Activated CD8-positive, alpha-beta memory T cell treated with anti-CD3 and anti-CD28 coated beads for 48 hours (primary cell): ENCODE results near the gene TLN1.

ENCODE experiments used
- DNase-seq, 3 experiments: peaks; one replicate each; pipeline ENCODE4 v3.0.0-alpha.2; 2020; ENCODE audit warnings: low read depth in 2 of 3, low spot score in 2 of 3

TLN1 gene

DNA sequence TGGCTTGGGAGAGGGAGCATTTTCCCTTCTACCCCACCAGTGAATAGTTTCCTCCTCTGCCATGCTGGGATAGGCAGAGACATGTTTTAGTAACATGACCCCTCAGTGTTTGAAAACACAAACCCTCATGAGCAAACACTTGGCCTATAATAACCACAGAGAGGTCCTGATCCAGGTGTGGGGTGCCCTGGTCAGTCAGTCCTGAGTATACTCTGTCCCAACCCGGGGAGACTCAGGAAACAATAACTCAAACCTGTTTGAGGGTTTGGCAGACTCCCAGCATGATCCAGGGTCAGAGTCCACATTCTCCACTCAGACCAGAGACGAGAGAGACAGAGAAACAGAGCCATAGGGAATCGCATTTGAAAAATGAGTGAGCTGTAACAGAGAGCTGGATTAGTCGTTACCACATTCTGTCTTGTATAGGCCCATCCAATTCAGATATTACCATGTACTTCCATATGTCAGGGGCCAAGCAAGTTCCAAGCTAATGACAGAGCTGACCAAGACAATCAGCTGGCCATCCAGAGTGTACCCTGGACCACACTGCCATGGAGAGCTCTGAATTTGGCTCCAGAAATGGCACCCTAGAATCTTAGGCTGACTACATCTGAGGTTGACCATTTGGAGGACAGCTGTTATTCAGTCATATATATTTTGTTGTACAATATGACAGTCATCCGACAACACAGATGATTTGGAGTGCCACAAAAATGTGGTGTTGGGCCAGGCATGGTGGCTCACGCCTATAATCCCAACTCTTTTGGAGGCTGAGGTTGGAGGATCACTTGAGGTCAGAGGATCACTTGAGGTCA lies 62.5 kb downstream of the TLN1 start:
- DNase-seq = no peak

DNA sequence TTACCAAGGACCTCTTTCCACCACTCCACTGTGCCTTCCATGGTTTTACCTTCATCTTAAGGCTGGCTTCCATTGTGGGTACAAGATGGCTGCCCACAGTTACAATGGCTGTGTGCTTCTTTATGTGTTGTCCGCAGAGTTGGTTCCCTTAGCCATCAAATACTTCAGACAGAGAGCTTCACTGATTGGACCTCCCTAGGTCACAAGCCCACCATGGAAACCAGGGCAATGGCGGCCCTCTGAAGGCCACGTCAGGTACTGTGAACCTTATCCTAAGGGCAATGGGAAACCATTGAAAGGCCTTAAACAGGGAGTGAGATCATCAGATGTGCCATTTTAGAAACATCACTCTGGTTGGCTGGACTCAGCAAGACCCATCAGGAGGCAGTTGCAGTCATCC lies 64.1 kb downstream of the TLN1 start:
- no peak for DNase-seq

DNA sequence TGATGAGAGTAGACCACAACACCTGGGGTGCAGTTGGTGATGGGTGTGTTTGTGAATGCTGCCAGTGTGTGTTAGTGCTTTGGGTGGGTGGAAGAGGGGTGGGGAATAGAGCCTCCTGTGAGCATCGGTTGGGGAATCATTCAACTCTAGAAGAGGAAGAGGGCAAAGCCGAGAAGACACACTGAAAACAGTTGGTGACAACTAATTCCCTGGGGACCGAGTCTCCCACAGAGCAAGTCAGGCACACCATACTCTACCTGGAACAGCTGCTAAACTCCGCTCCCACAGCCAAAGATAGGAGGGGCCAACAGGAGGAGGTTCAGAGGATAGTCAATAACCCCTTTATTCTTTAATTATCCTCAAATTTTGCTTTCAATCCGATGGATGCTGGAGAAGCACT lies 65.4 kb downstream of the TLN1 start:
- DNase-seq = no peak

DNA sequence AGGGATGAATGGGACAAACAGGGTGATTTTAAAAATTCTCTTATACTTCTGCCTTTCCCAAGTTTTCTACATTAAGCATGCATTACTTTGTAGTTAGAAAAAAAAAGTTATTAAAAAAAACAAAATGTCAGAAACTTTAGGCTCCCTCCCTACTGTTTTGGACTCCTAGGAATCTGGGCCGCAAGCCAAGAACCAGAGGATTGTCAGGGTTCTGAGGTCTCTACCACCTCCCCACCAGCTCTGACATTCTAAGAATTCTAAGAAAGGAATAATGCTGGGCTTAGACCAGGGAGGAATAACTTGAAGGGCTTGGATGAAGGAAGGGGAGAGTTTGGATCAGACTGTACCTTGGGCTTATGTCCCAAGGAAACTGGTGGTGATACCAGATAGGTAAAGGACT lies 66.0 kb downstream of the TLN1 start:
- DNase-seq = no peak

DNA sequence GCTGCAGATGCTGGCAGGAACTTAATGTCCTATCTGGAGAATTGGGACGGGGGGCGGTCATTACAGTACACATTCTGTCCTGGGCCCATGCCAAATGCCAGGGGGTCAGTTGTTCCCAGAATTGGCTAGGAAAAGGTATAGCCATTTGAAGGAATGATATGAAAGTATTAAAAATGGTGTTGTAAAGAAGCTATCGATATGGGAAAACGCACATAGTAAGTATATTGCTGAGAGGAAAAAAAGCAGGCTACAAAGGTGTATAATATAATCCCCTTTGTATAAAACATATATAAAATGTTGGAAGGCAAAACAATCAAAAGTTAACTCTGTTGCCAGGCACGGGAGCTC lies 66.5 kb downstream of the TLN1 start:
- no peak for DNase-seq

DNA sequence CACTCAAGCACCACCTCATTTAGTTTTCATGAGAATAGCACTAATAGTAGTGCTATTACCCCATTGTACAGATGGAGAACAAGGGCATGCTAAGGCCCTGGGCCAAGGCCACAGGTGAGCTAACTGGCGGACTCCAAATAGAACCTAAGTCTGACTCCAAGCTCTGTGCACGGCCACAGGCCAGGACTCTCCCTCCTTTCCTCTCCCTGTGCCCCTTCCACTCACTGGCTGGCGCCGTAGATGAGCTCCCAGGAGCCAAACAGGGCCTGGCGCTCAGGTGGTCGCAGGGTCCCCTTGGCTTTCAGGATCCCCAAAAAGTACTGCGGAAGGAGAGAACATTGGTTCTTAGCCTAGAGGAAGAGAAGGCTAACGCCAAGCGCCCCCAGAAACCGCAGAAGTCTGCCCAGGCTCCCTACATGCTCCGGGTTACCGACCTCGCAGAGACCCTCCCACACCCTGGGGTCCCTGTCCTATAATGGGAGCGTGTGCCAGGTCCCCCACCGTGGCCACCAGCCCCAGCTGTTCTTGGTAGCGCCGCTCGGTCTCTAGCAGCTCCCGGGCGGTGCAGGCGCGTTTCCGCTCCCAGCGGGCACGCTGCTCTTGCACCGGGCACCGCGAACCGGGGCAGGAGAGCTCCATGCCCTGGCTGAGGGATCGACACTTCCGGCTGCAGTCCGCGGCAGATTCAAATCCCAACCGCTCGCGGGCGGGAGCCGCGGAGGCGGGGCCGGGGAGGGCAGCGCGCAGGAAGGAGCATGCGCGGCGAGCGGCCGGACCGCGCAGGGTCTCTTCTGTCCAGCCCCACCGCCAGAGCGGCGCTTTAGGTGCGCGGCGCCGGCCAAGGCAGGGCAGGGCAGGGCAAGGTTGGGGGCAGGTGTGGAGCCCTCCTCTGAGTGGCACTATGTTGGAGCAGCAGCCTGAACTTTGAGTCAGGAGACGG lies 67.2 kb downstream of the TLN1 start, which contains the start of gene ARHGEF39:
TSS of gene ARHGEF39 (minus strand) at position 665 of the 940 bp plus-strand sequence. CDS start at position 639, 26 bp downstream.
- DNase-seq = peak in 2 of 3 experiments; percentile 49 to 67

DNA sequence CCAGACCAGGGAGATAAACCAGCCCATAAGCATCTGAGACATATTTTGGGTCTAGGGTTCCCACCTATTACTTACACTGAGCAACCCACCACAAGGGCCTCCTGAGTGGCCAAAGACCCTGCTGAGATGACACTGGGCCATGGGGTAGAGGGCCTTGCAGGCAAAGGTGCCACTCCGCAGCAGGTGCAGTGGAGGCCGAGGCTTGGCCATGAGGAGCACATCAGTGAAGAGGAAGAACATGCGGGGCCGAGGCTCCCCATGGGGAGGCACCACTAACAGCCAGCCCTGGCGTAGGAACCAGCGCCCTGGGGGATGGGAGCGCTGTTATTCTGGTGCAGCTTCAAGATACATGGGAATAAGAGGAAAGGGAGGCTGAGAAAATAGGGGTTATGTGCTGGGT lies 69.6 kb downstream of the TLN1 start:
- no peak for DNase-seq

DNA sequence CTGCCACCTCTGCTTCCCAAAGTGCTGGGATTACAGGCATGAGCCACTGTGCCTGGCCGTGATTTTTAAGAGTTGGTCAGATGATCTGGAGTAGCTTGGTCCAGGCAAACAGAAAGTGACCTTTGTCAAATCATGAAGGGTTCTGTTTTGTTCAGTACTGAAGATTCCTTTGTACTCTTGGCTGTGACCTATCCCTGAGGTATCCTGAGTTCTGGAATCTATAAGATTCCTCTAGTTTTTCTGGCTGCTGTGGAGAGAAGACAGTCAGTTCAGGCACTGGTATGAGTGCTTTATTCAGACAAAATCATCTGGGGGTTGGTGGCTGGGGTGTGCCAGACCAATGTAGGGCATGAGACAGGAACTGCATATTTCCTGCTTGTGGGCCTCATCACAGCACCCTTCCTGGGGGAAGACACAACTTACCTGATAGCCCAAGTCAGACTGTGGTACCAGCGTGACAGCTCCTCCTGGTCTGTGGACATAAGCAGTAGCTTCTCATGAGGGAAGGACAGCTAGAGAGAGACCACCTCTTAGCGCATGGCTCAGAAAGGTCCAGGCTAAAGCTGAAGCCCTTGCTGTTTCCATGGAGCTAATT lies 70.1 kb downstream of the TLN1 start:
- no peak for DNase-seq

DNA sequence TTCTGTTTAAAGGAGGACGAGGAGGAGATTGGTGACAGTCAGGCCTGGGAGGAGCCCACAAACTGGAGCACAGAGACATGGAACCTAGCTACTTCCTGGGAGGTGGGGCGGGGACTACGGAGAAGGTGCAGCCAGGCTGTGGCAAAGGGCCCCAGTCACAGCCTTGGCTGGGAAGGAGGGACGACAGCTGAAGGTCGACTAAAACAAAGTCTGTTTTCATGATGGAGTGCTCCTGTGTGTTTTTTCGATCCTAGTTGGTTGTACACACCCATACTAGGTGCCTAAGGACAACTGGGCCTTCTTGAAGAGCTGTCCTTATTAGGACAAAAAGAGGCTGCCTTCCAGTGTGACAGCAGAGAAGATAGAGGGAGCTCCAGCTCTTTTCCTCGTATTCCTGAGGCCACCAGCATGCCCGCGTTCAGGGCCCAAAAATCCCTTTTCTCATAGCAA lies 71.0 kb downstream of the TLN1 start:
- no peak for DNase-seq

DNA sequence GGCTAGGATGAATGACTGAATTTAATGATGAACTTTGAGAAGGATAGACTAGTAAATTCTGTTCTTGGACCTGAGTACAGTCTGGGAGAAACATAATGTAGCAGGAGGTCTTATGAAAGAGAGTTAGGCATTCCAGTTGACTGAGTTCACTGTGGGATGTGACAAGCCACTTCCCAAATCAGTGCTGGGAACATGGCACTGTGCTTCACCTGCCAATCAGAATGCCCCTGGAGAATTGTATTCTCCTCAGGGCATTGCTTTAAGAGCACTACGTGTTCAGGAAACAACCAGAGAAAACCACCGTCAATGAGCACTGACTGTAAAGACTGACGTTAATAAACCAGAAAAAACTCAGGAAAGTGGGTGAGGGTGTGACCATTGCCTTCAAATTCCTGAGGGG lies 72.7 kb downstream of the TLN1 start:
- DNase-seq = no peak

DNA sequence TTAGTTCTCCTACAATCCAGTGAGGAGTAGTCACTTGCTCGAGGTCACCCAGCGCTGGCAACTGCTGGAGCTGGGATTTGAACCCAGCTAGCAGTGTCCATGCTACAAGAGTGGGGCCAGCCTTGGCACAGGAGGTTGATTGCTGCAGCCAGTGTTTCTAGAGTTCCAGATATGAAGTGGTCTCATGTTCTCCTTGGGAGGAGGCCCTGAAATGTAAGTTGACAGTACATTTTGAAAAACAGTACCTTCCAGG lies 73.1 kb downstream of the TLN1 start:
- DNase-seq = no peak

DNA sequence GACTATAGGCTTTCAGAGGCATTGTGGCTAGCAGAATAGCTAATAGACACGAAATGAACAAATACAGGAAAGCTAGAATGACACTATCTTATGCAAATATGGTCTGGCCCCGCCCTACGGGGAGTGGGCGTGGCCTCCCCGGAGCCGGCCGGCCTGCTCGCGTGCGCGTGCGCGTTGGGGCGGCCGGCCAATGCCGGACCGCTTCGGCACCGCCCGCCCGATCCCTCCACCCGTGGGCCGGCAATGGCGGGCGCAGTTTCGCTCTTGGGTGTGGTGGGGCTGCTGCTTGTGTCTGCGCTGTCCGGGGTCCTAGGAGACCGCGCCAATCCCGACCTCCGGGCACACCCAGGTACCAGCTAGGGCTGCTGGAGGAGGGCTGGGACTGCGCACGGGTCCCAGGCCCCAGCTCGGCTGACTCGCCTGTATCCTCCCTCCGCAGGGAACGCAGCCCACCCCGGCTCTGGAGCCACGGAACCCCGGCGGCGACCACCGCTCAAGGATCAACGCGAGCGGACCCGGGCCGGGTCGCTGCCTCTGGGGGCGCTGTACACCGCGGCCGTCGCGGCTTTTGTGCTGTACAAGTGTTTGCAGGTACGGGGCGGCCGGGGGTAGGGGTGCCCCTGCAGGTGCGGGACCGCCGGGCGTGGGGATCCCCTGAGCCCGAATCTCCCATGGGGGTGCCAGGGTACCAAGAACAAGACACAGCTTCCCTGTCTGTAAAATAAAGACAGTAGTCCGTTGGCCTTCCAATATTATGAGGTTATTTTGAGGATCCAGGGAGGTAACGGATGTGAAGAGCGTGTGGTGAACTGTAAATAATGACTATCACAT lies 73.6 kb downstream of the TLN1 start, which contains the start of gene CCDC107:
TSS of gene CCDC107 (plus strand) at position 156 of the 831 bp plus-strand sequence. CDS start at position 244, 88 bp downstream.
- DNase-seq = peak; percentile 63 to 76 (median 74)

DNA sequence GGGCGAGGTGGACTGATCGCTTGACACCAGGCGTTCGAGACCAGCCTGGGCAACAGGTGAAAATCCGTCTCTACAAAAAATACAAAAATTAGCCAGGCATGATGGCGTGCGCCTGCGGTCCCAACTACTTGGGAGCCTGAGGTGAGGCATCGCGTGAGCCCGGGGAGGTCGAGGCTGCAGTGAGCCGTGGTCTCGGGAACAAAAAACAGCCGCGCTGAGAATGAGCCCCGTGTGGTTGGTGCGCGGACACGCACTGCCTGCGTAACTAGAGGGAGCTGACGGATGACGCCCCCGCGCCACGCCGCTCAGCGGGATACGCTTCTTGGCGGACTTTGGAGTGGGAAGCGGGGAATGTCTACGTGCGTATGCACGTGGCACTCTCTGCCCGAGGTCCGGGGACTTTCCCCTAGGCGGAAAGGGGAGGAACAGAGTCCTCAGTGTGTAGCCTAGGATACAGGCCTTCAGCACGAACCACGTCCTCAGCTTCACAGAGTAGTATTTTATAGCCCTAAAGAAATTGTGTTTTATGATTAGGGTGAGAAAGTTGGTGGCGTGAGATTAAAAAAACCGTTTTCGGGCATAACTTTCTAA lies 74.4 kb downstream of the TLN1 start, which contains the start of gene RMRP:
TSS of gene RMRP (minus strand) at position 474 of the 591 bp plus-strand sequence.
- DNase-seq = peak; percentile 79 to 92 (median 84)

DNA sequence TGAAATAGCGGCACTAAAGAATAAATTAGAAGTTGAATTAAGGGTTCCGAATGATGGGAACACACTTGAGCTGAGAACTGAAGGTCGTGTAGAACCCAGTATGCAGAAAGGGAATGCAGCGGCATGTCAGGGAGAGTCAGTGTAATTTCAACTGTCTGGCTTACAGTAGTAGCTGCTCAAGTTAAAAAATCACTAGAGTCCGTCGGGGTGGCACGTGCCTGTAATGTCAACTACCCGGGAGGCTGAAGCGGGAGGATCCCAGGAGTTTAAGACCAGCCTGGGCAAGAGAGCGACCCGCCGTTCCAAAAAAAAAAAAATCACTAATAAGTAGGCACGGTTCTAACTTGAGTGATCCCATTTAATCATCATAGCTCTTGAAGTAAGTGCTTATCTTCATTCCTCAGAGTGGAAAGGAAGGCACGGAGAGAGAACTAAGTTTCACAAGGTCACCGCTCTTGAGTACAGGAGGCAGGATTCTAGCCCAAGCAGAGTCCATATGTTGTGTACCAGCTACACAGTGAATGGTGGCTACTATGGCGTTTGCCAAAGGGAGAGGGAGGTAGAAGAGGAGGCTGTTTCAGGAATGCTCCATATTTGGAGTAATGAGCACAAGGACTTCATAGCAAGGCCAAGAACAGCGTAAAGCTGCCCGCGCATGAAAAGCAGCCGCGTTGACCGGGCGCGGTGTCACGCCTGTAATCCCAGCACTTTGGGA lies 75.0 kb downstream of the TLN1 start:
- no peak for DNase-seq

DNA sequence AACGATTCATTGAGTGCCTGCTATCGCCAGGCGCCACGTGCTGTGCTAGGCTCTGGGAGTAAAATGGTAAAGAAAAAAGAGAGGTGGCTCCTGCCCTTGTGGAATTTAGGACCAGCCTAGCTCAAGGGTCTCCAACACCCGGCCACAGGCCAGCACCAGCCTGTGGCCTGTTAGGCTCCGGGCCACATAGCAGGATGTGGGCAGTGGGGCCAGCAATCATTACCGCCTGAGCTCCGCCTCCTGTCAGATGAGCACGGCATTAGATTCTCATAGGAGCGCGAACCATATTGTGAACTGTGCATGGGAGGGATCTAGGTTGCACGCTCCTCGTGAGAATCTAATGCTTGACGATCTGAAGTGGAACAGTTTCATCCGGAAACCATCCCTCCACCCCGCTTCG lies 75.6 kb downstream of the TLN1 start:
- no peak for DNase-seq

DNA sequence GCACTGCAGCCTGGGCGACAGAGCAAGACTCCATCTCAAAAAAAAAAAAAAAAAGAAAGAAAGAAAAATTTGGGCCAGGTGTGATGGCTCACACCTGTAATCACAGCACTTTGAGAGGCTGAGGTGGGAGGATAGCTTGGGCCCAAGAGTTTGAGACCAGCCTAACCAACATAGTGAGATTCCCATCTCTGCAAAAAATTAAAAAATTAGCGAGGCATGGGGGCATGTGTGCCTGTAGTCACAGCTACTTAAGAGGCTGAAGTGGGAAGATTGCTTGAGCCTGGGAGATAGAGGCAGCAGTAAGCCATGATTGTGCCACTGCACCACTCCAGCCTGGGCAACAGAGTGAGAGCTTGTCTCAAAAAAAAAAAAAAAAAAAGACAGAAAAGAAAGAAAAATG lies 78.4 kb downstream of the TLN1 start:
- no peak for DNase-seq

DNA sequence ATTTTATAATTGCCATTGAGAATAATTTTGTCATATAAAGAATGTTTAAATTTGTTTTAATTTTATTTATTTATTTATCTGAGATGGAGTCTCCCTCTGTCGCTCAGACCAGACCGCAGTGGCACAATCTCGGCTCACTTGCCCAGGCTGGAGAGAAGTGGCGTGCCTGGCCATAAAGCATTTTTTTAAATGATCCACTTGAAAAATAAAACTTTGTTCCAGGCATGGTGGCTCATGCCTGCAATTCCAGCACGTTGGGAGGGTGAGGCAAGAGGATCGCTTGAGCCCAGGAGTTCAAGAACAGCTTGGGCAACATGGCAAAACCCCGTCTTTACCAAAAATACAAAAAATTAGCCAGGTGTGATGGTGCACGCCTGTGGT lies 79.2 kb downstream of the TLN1 start:
- DNase-seq = no peak

DNA sequence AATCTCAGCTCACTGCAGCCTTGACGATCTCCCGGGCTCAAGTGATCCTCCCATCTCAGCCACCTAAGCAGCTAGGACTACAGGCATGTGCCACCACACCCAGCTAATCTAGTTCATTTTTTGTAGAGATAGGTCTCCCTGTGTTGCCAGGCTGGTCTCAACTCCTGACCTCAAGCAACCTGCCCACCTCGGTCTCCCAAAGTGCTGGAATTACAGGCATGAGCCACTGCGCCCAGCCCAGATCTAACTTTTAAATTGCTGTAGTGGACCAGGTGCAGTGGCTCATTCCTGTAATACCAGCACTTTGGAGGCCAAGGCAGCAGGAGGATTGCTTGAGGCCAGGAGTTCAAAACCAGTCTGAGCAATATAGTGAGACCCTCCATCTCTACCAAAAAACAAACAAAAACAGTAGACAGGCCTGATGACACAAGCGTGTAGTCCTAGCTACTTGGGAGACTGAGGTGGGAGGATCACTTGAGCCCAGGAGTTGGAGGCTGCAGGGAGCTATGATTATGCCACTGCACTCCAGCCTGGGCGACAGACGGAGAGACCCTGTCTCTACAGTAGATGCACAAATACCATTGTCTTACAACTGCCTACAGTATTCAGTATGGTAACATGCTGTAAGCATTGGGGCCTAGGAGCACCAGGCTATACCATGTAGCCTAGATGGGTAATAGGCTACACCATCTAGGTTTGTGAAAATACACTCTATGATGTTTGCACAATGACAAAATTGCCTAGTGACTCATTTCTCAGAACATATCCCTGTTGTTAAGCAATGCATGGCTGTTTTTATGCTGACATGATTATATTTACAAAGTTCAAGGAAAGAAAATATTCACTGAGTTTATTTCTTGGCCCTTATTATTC lies 79.8 kb downstream of the TLN1 start:
- DNase-seq = no peak
